GM12878 (cell line): ENCODE data around the gene PKD1L1. TPM values are rescaled to one million over a fixed set of nuclear protein-coding genes. Genes with fewer than 3 reads are reported as not detected.

ENCODE experiments used
- ATAC-seq: fragments of 200-7000 bp; cut with Tn5 transposase; 3 replicates; pipeline ENCODE4 v1.9.1; 2020; ENCODE audit warnings: mild to moderate bottlenecking, moderate library complexity
- BruUV-seq: library from RNA; stranded (reverse); fragments of 400-500 nt; replicated peaks from 2 replicates; lab custom pipeline; 2021; lab: Mats Ljungman, UMichigan
- CTCF ChIA-PET: fragments of 300-600 bp; sonication (Branson Sonifier 250); formaldehyde crosslinking; extraction: SDS; loops from one replicate; lab custom pipeline; 2021; ENCODE audit warnings: inconsistent platforms; lab: Yijun Ruan, JAX
- POLR2A ChIA-PET: fragments of 350-600 bp; formaldehyde crosslinking; extraction: SDS; loops from one replicate; lab custom pipeline; 2021; ENCODE audit warnings: inconsistent platforms; lab: Charles Lee
- RAD21 ChIA-PET: fragments of 300-600 bp; sonication (Branson Sonifier 250); formaldehyde crosslinking; loops from one replicate; lab custom pipeline; 2023; ENCODE audit warnings: antibody characterized with exemption; ENCODE audit not compliant: unreplicated experiment; lab: Charles Lee
- SMC1A ChIA-PET: fragments of 300-600 bp; sonication (Branson Sonifier 250); formaldehyde crosslinking; loops from one replicate; lab custom pipeline; 2023; ENCODE audit not compliant: unreplicated experiment, uncharacterized antibody; lab: Charles Lee
- DNase-seq: peaks from one replicate; pipeline ENCODE4 v3.0.0-alpha.2; 2011; ENCODE audit warnings: low read depth, low spot score
- FAIRE-seq: peaks from 3 replicates; lab custom pipeline; 2011; peaks lifted over from hg19 to GRCh38; lab: Jason Lieb, UNC
- H2AFZ ChIP-seq: 2 replicates; pipeline ENCODE4 v1.6.0; 2011; ENCODE audit warnings: low read depth, low read length, control low read depth; ENCODE audit not compliant: control insufficient read depth
- H3K27ac ChIP-seq: 2 replicates; pipeline ENCODE4 v1.5.1; 2011; ENCODE audit warnings: control low read depth; ENCODE audit not compliant: control insufficient read depth, insufficient read depth
- H3K27me3 ChIP-seq, 2 experiments: replicated peaks in 1 of 2; 2 replicates each; pipeline versions ENCODE4 v1.6.0 to v1.6.1; 2011; ENCODE audit warnings: low read length in 1 of 2; ENCODE audit not compliant: control insufficient read depth in 2 of 2, insufficient read depth in 2 of 2
- H3K36me3 ChIP-seq, 2 experiments: 2 replicates each; pipeline ENCODE4 v1.5.1; 2011; ENCODE audit warnings: low read length in 1 of 2; ENCODE audit not compliant: control insufficient read depth in 2 of 2, insufficient read depth in 2 of 2
- H3K4me1 ChIP-seq: 2 replicates; pipeline ENCODE4 v1.6.1; 2011; ENCODE audit warnings: mild to moderate bottlenecking, low read length, moderate library complexity, mixed read lengths; ENCODE audit not compliant: control insufficient read depth, insufficient read depth
- H3K4me2 ChIP-seq: 2 replicates; pipeline ENCODE4 v1.6.0; 2011; ENCODE audit warnings: control low read depth; ENCODE audit not compliant: control insufficient read depth, insufficient read depth
- H3K4me3 ChIP-seq: fragments of 200-600 bp; sonication (generic); 2 replicates; pipeline ENCODE4 v1.5.1; 2016
- H3K79me2 ChIP-seq: 2 replicates; pipeline ENCODE4 v1.6.0; 2011; ENCODE audit warnings: low read length; ENCODE audit not compliant: control insufficient read depth, insufficient read depth
- H3K9ac ChIP-seq: 2 replicates; pipeline ENCODE4 v1.8.0; 2011; ENCODE audit warnings: low read length, control low read depth, mixed read lengths; ENCODE audit not compliant: control insufficient read depth, insufficient read depth
- H3K9me3 ChIP-seq: replicated peaks from 3 replicates; pipeline ENCODE4 v1.5.1; 2011; ENCODE audit warnings: mild to moderate bottlenecking, low read length; ENCODE audit not compliant: control insufficient read depth, insufficient read depth
- H4K20me1 ChIP-seq: 2 replicates; pipeline ENCODE4 v1.6.0; 2011; ENCODE audit not compliant: control insufficient read depth, insufficient read depth
- ASH2L ChIP-seq: fragments of 300-600, 200-600 bp; sonication (generic); IDR thresholded peaks from 2 replicates; pipeline ENCODE4 v1.6.1; 2017; ENCODE audit warnings: low read depth, mild to moderate bottlenecking, borderline replicate concordance
- BRCA1 ChIP-seq: IDR thresholded peaks from 2 replicates; pipeline ENCODE4 v1.6.1; 2011; ENCODE audit warnings: low read depth, low read length, improper control_type of control experiment
- FOXK2 ChIP-seq: fragments of 450-650 bp; IDR thresholded peaks from 2 replicates; pipeline ENCODE4 v1.6.1; 2017; ENCODE audit warnings: mild to moderate bottlenecking, moderate library complexity
- IKZF2 ChIP-seq, 2 experiments: fragments of 450-650 bp; IDR thresholded peaks; 2 replicates each; pipeline ENCODE4 v1.6.1; 2017; ENCODE audit warnings: mild to moderate bottlenecking in 2 of 2, moderate library complexity in 2 of 2
- JUND ChIP-seq: IDR thresholded peaks from 2 replicates; pipeline ENCODE4 v1.6.1; 2012; ENCODE audit warnings: low read depth, mild to moderate bottlenecking, low read length, improper control_type of control experiment, moderate library complexity
- MLLT1 ChIP-seq: fragments of 450-650 bp; IDR thresholded peaks from 2 replicates; pipeline ENCODE4 v1.6.1; 2016; ENCODE audit warnings: mild to moderate bottlenecking
- MTA2 ChIP-seq: fragments of 450-650 bp; IDR thresholded peaks from 2 replicates; pipeline ENCODE4 v1.6.1; 2016; ENCODE audit warnings: low read depth, mild to moderate bottlenecking, moderate library complexity
- NR2F1 ChIP-seq: fragments of 450-650 bp; conservative IDR thresholded peaks from 2 replicates; pipeline ENCODE4 v1.6.1; 2017; ENCODE audit warnings: mild to moderate bottlenecking
- NRF1 ChIP-seq: conservative IDR thresholded peaks from 2 replicates; pipeline ENCODE4 v1.6.1; 2011; ENCODE audit warnings: mild to moderate bottlenecking, low read depth, low read length, improper control_type of control experiment
- RB1 ChIP-seq: fragments of 450-650 bp; formaldehyde crosslinking; IDR thresholded peaks from 2 replicates; pipeline ENCODE4 v1.6.1; 2017; ENCODE audit warnings: mild to moderate bottlenecking, borderline replicate concordance
- SMARCA5 ChIP-seq: fragments of 450-650 bp; IDR thresholded peaks from 2 replicates; pipeline ENCODE4 v1.6.1; 2017; ENCODE audit warnings: mild to moderate bottlenecking
- SUPT20H ChIP-seq: IDR thresholded peaks from 2 replicates; pipeline ENCODE4 v1.6.1; 2011; ENCODE audit warnings: low read depth, mild to moderate bottlenecking, low read length, moderate library complexity, borderline replicate concordance; ENCODE audit not compliant: control insufficient read depth
- ZBTB11 ChIP-seq: fragments of 450-650 bp; formaldehyde crosslinking; IDR thresholded peaks from 2 replicates; pipeline ENCODE4 v1.5.0; 2022; ENCODE audit warnings: mild to moderate bottlenecking, missing genetic modification characterization
- ZNF274 ChIP-seq: IDR thresholded peaks from one replicate; pipeline ENCODE4 v1.8.0; 2011; ENCODE audit not compliant: insufficient read length, insufficient read depth
- ZNF687 ChIP-seq: fragments of 450-650 bp; IDR thresholded peaks from 2 replicates; pipeline ENCODE4 v1.6.1; 2017; ENCODE audit warnings: mild to moderate bottlenecking, moderate library complexity
- WGBS: methylation state at CpG from one replicate; pipeline ENCODE4 v1.1.6; 2016; ENCODE audit warnings: low lambda C conversion rate; ENCODE audit not compliant: insufficient replicate concordance, insufficient coverage; ENCODE audit errors: missing lambda C conversion rate; 5-methylcytosine and 5-hydroxymethylcytosine counted together
- in situ Hi-C: fragments of 300-500 bp; cut with MboI; formaldehyde crosslinking; loops from 9 replicates; pipeline ENCODE4 v1.14.3; 2018; ENCODE audit warnings: mixed read lengths
- intact Hi-C: fragments of 100-400 bp; cut with micrococcal nuclease; formaldehyde crosslinking; loops from one replicate; pipeline ENCODE4 v1.14.2; 2022; ENCODE audit not compliant: unreplicated experiment
- polyA plus RNA-seq, 11 experiments: library from polyadenylated mRNA; depleted of rRNA in 4 of 11; unstranded in 6 of 11; stranded (reverse) in 5 of 11; fragments of >200 nt; fragmentation: Nextera tagmentation in 4 of 11; fragmentation: Illumina TruSeq in 1 of 11; extraction: Ambion mirVana in 4 of 11; extraction: Trizol in 1 of 11; gene quantifications; 1 replicate in 1 of 11; 2 replicates in 10 of 11; pipeline versions ENCODE4 v1.2.1 to v1.2.3, GENCODE V29; 2011 to 2016; ENCODE audit warnings: inconsistent platforms in 2 of 11, missing spikeins in 2 of 11, low read depth in 1 of 11
- total RNA-seq, 4 experiments: library from RNA; depleted of rRNA in 3 of 4; stranded (reverse); fragments of >200 nt in 3 of 4; fragmentation: Illumina TruSeq in 1 of 4; extraction: Trizol in 1 of 4; gene quantifications; 2 replicates each; pipeline versions ENCODE4 v1.2.1 to v1.2.3, GENCODE V29; 2013 to 2021

PKD1L1 gene
- total and polyA plus RNA-seq, 10 of the 15 experiments (the other 5 are each of a cell fraction or from before 2014, with no cell fraction given), result under 0.01 to 0.05 (median 0.02) TPM; not detected in 3

- ChIA-PET CTCF (no interaction called here), RAD21 (no interaction called here), SMC1A (no interaction called here), POLR2A (no interaction called here)
- Histone ChIP-seq H3K4me3 (no peak overlapping the region), H3K4me1 (no peaks in the 10 kb centered on the region), H4K20me1 (no peaks in the 10 kb centered on the region), H3K27me3 (no peaks in the 10 kb centered on the region), H3K4me2 (no peak overlapping the region), H3K9ac (no peak overlapping the region), H3K9me3 (no peaks in the 10 kb centered on the region), H3K79me2 (no peaks in the 10 kb centered on the region), H3K36me3 (no peaks in the 10 kb centered on the region), H2AFZ (no peak overlapping the region), H3K27ac (no peak overlapping the region)
- WGBS, result 34% methylated on average over 4 of the region's 4 CpGs
- DNase-seq (no peak), FAIRE-seq (no peak), ATAC-seq (no peak)
- BruUV-seq, result no TSS peak
- intact Hi-C loops (no loop called here), in situ Hi-C loops (no loop called here)
- TF ChIP-seq ZBTB11 (CRISPR knock-in tag) (no peak), NR2F1 (no peak), SMARCA5 (no peak), ZNF274 (no peak), RB1 (no peak), NRF1 (no peak), ZNF687 (no peak), BRCA1 (no peak), MLLT1 (no peak), FOXK2 (no peak), JUND (no peak), ASH2L (no peak), SUPT20H (no peak), IKZF2 (IDR thresholded peaks at IDR 0.05) (no peak), MTA2 (no peak)
These were observed 170.1 kb downstream of the PKD1L1 start for GRCh38 chr7:47778153-47778661.
